ENCODE data around the gene CENPS. TPM values are rescaled to one million over a fixed set of nuclear protein-coding genes. Genes with fewer than 3 reads are reported as not detected.

Gene CENPS
- total and polyA plus RNA-seq, 9 of the 15 experiments (the other 6 are each of a cell fraction or from before 2014, with no cell fraction given): 10.2 to 36.0 (median 26.0) TPM

GRCh38 chr1:10472220-10473144 lies 42.2 kb downstream of the CENPS start, which contains the start of gene DFFA:
TSS of gene DFFA (minus strand) at chr1:10472529. CDS start at chr1:10472458, 71 bp downstream.
- peak; percentile 84 for ATAC-seq
- Histone ChIP-seq H3K27ac (ENCODE audit: extremely low read depth, low read depth, low read length) (peak within 1 kb of the TSS; percentile 90), H3K4me1 (replicated peaks in 1 of 2; ENCODE audit: control insufficient read depth in 2 of 2, insufficient read depth in 2 of 2, low read length in 2 of 2) (peaks cover 24 to 26% of the 10 kb centered on the region in 2 experiments; a peak in 4 of 5 replicates), H2AFZ (ENCODE audit: low read depth, low read length) (peak within 1 kb of the TSS; percentile 84), H3K4me3 (peak within 1 kb of the TSS; percentile 59), H4K20me1 (replicated peaks; ENCODE audit: control insufficient read depth, insufficient read depth, low read length) (no peaks in the 10 kb centered on the region), H3K9me1 (ENCODE audit: control insufficient read depth, insufficient read depth, low read length) (no peaks in the 10 kb centered on the region), H3K36me3 (ENCODE audit: control insufficient read depth, insufficient read depth, low read length) (peaks cover 39% of the 10 kb centered on the region), H3K79me2 (ENCODE audit: control insufficient read depth, insufficient read depth, low read length) (peaks cover 47% of the 10 kb centered on the region), H3K27me3 (ENCODE audit: control insufficient read depth in 2 of 2, insufficient read depth in 2 of 2, low read length in 2 of 2) (no peaks in the 10 kb centered on the region), H3K4me2 (ENCODE audit: insufficient read depth, low read length) (peak within 1 kb of the TSS; percentile 91), H3K9ac (ENCODE audit: insufficient read depth in 1 of 2, low read depth in 2 of 2, low read length in 2 of 2) (peak within 1 kb of the TSS; percentile 82 to 98), H3K9me3 (replicated peaks; ENCODE audit: control insufficient read depth, insufficient read depth, low read depth, low read length) (no peaks in the 10 kb centered on the region)
- FAIRE-seq: peak; percentile 97
- in situ Hi-C loops (cut with MboI) (no loop called here), intact Hi-C loops (cut with micrococcal nuclease) (loop anchor here (5.0 kb wide), 1 partner anchor 95 kb away; no protein-coding TSS in a partner anchor)
- CTCF ChIA-PET (ENCODE audit: low intra/inter-chr PET ratio): no interaction called here
- BruUV-seq (replicated peaks): no TSS peak
- WGBS (ENCODE audit: insufficient coverage, low coverage, missing lambda C conversion rate): 1% methylated on average over 54 of the region's 59 CpGs
- POLR2A ChIA-PET: interaction anchor here (0.6 to 2.1 kb wide), 12 partner anchors 10 to 313 kb away, joined by 3 to 9 read pairs (median 3); no protein-coding TSS in a partner anchor
- peak; percentile 91 to 99 (median 92) for DNase-seq (ENCODE audit: extremely low read depth in 1 of 4, low spot score in 3 of 4)
- TF ChIP-seq HIVEP1 (CRISPR knock-in tag; IDR thresholded peaks at IDR 0.05) (0 out of 2 replicates have a peak, but pooled peaks have one; percentile 21), ZNF436 (CRISPR knock-in tag; IDR thresholded peaks at IDR 0.05) (0 out of 2 replicates have a peak, but pooled peaks have one; percentile 15), ZBTB34 (CRISPR knock-in tag; IDR thresholded peaks at IDR 0.05) (no peak), ETV1 (tag; conservative IDR thresholded peaks at IDR 0.05; ENCODE audit: low read depth) (peak; percentile 79), HCFC1 (IDR thresholded peaks at IDR 0.05; ENCODE audit: low read depth, low read length) (peak; percentile 100), KDM4B (IDR thresholded peaks at IDR 0.05; ENCODE audit: borderline replicate concordance in 2 of 2, low read depth in 1 of 2) (peak in 1 of 2 experiments; percentile 93; a peak in 2 of 4 replicates), NR0B1 (IDR thresholded peaks at IDR 0.05; ENCODE audit: partially characterized antibody) (no peak), ZNF695 (CRISPR knock-in tag; IDR thresholded peaks at IDR 0.05) (no peak), GATAD2A (IDR thresholded peaks at IDR 0.05) (peak; percentile 86; the same call in 1 of the 2 replicates), ERF (CRISPR knock-in tag; IDR thresholded peaks at IDR 0.05) (peak; percentile 86; the same call in 1 of the 2 replicates), TBP (optimal IDR thresholded peaks at IDR 0.05; ENCODE audit: low read depth, low read length) (peak; percentile 88), HES1 (IDR thresholded peaks at IDR 0.05; ENCODE audit: low read depth) (no peak), ZNF175 (CRISPR knock-in tag; IDR thresholded peaks at IDR 0.05; ENCODE audit: low read depth) (peak; percentile 94), JUNB (CRISPR knock-in tag; conservative IDR thresholded peaks at IDR 0.05) (no peak), SIX5 (IDR thresholded peaks at IDR 0.05; ENCODE audit: borderline replicate concordance in 1 of 2, insufficient read depth in 1 of 2, low read depth in 1 of 2, low read length in 2 of 2) (peak; percentile 99), ZFP30 (CRISPR knock-in tag; IDR thresholded peaks at IDR 0.05; ENCODE audit: borderline replicate concordance) (no peak)

All from K562 (cell line).